HCT116 (cell line): ENCODE measurements around the gene WAC. TPM values are rescaled to one million over a fixed set of nuclear protein-coding genes. Genes with fewer than 3 reads are reported as not detected.

Source experiments
- ATAC-seq: fragments of 200-7000 bp; cut with Tn5 transposase; 2 replicates; pipeline ENCODE4 v1.9.1; 2020; ENCODE audit warnings: mild to moderate bottlenecking, moderate library complexity
- BruUV-seq: library from RNA; stranded (reverse); fragments of 400-500 nt; replicated peaks from 2 replicates; lab custom pipeline; 2021; lab: Mats Ljungman, UMichigan
- CTCF ChIA-PET: fragments of 300-600 bp; sonication (Branson Sonifier 250); formaldehyde crosslinking; loops from one replicate; lab custom pipeline; 2021; ENCODE audit warnings: antibody characterized with exemption; lab: Charles Lee
- POLR2A ChIA-PET: fragments of 300-600, 350-600 bp; sonication (Branson Sonifier 250); formaldehyde crosslinking; loops from one replicate; lab custom pipeline; 2021; ENCODE audit warnings: antibody characterized with exemption; lab: Charles Lee
- RAD21 ChIA-PET, 2 experiments: fragments of 300-600 bp; sonication (Branson Sonifier 250); formaldehyde crosslinking; loops; one replicate each; lab custom pipeline; 2023; ENCODE audit warnings: low total read pairs in 2 of 2; ENCODE audit not compliant: uncharacterized antibody in 2 of 2, unreplicated experiment in 2 of 2, low non-redundant PET in 1 of 2; lab: Charles Lee
- DNase-seq: peaks from one replicate; pipeline ENCODE4 v3.0.0-alpha.2; 2010; ENCODE audit warnings: low read depth, low spot score
- H2AFZ ChIP-seq: fragments of 200-600 bp; shearing (Covaris generic), sonication (generic); 2 replicates; pipeline ENCODE4 v1.6.1; 2017; ENCODE audit warnings: low read depth, mixed run types, mixed read lengths, antibody characterized with exemption, low read length; ENCODE audit not compliant: poor library complexity, severe bottlenecking
- H3K27ac ChIP-seq: 2 replicates; pipeline ENCODE4 v1.5.1; 2012; ENCODE audit warnings: low read depth, low read length
- H3K27me3 ChIP-seq: fragments of 200-600 bp; sonication (generic); 2 replicates; pipeline ENCODE4 v1.6.1; 2016; ENCODE audit warnings: mixed run types, low read length, mixed read lengths; ENCODE audit not compliant: insufficient read depth
- H3K36me3 ChIP-seq, 2 experiments: fragments of 200-500 bp in 1 of 2; fragments of 200-600 bp in 1 of 2; sonication (Bioruptor generic) in 1 of 2; sonication (generic) in 1 of 2; 2 replicates each; pipeline versions ENCODE4 v1.5.1 to v1.6.1; 2014 to 2016; ENCODE audit warnings: low read length in 2 of 2, inconsistent platforms in 1 of 2, mixed read lengths in 1 of 2, mixed run types in 1 of 2; ENCODE audit not compliant: insufficient read depth in 2 of 2, control insufficient read depth in 1 of 2
- H3K4me1 ChIP-seq, 2 experiments: fragments of 200-600 bp in 1 of 2; sonication (generic) in 1 of 2; 2 replicates each; pipeline versions ENCODE4 v1.5.1 to v1.6.1; 2012 to 2017; ENCODE audit warnings: low read length in 2 of 2, inconsistent platforms in 1 of 2, mild to moderate bottlenecking in 1 of 2, mixed read lengths in 1 of 2, mixed run types in 1 of 2, moderate library complexity in 1 of 2; ENCODE audit not compliant: insufficient read depth in 2 of 2, control insufficient read depth in 1 of 2
- H3K4me2 ChIP-seq: fragments of 200-600 bp; sonication (generic); 2 replicates; pipeline ENCODE4 v1.6.1; 2017; ENCODE audit warnings: mixed run types, low read length, mixed read lengths
- H3K4me3 ChIP-seq, 2 experiments: fragments of 200-600 bp in 1 of 2; sonication (generic) in 1 of 2; replicated peaks in 1 of 2; 2 replicates each; pipeline ENCODE4 v1.5.1; 2011 to 2016; ENCODE audit warnings: low read length in 2 of 2, control low read depth in 1 of 2, low read depth in 1 of 2, mild to moderate bottlenecking in 1 of 2, mixed read lengths in 1 of 2, mixed run types in 1 of 2
- H3K79me2 ChIP-seq: fragments of 200-600 bp; sonication (generic); 2 replicates; pipeline ENCODE4 v1.6.1; 2017; ENCODE audit warnings: mild to moderate bottlenecking, mixed run types, low read length, moderate library complexity, mixed read lengths; ENCODE audit not compliant: insufficient read depth
- H3K9ac ChIP-seq: fragments of 200-600 bp; sonication (generic); 2 replicates; pipeline ENCODE4 v1.6.1; 2016; ENCODE audit warnings: low read length, mixed read lengths
- H3K9me2 ChIP-seq: fragments of 200-600 bp; sonication (generic), shearing (Covaris generic); 2 replicates; pipeline ENCODE4 v1.6.1; 2017; ENCODE audit warnings: mixed run types, mild to moderate bottlenecking, moderate library complexity; ENCODE audit not compliant: insufficient read depth
- H3K9me3 ChIP-seq, 2 experiments: fragments of 200-500 bp in 1 of 2; fragments of 200-600 bp in 1 of 2; sonication (Bioruptor generic) in 1 of 2; sonication (generic) in 1 of 2; 2 replicates each; pipeline ENCODE4 v1.6.1; 2014 to 2017; ENCODE audit warnings: low read length in 2 of 2, mixed read lengths in 2 of 2, inconsistent platforms in 1 of 2, low read depth in 1 of 2, mild to moderate bottlenecking in 1 of 2, mixed run types in 1 of 2, moderate library complexity in 1 of 2; ENCODE audit not compliant: control insufficient read depth in 1 of 2, insufficient read depth in 1 of 2
- H4K20me1 ChIP-seq: fragments of 200-600 bp; sonication (generic), shearing (Covaris generic); 2 replicates; pipeline ENCODE4 v1.6.1; 2017; ENCODE audit warnings: mixed run types, mild to moderate bottlenecking, moderate library complexity; ENCODE audit not compliant: insufficient read depth
- CBX3 ChIP-seq: IDR thresholded peaks from 2 replicates; pipeline ENCODE4 v1.6.1; 2012; ENCODE audit warnings: low read depth
- CEBPB ChIP-seq: IDR thresholded peaks from 2 replicates; pipeline ENCODE4 v1.6.1; 2012; ENCODE audit warnings: low read depth
- CTCF ChIP-seq, 3 experiments: fragments of 200-600 bp in 1 of 3; sonication (generic) in 1 of 3; IDR thresholded peaks in 2 of 3; conservative IDR thresholded peaks in 1 of 3; 2 replicates each; pipeline ENCODE4 v1.5.1; 2012 to 2017; ENCODE audit warnings: low read depth in 2 of 3, low read length in 2 of 3, antibody characterized with exemption in 1 of 3, borderline replicate concordance in 1 of 3, control low read depth in 1 of 3, mild to moderate bottlenecking in 1 of 3, mixed read lengths in 1 of 3, mixed run types in 1 of 3, moderate library complexity in 1 of 3; ENCODE audit not compliant: insufficient read depth in 1 of 3
- EGR1 ChIP-seq: IDR thresholded peaks from 2 replicates; pipeline ENCODE4 v1.6.1; 2012; ENCODE audit warnings: low read depth
- ELF1 ChIP-seq: IDR thresholded peaks from 2 replicates; pipeline ENCODE4 v1.6.1; 2012; ENCODE audit warnings: low read depth, borderline replicate concordance
- POLR2A ChIP-seq: IDR thresholded peaks from 2 replicates; pipeline ENCODE4 v1.7.0; 2011; ENCODE audit warnings: borderline replicate concordance; ENCODE audit not compliant: insufficient read depth, insufficient read length; ENCODE audit errors: extremely low read depth
- POLR2AphosphoS5 ChIP-seq: IDR thresholded peaks from 2 replicates; pipeline ENCODE4 v1.6.1; 2011; ENCODE audit warnings: mild to moderate bottlenecking, low read depth, low read length, moderate library complexity
- RAD21 ChIP-seq: IDR thresholded peaks from 2 replicates; pipeline ENCODE4 v1.6.1; 2012; ENCODE audit warnings: low read depth, mild to moderate bottlenecking
- REST ChIP-seq: IDR thresholded peaks from 2 replicates; pipeline ENCODE4 v1.6.1; 2012; ENCODE audit warnings: low read depth
- SP1 ChIP-seq: IDR thresholded peaks from 2 replicates; pipeline ENCODE4 v1.6.1; 2012; ENCODE audit warnings: low read depth
- SRF ChIP-seq: IDR thresholded peaks from 2 replicates; pipeline ENCODE4 v1.6.1; 2012; ENCODE audit warnings: low read depth
- TCF7L2 ChIP-seq: IDR thresholded peaks from 2 replicates; pipeline ENCODE4 v1.7.0; 2011; ENCODE audit warnings: borderline replicate concordance, inconsistent platforms; ENCODE audit not compliant: insufficient read depth, insufficient read length; ENCODE audit errors: extremely low read depth
- ZNF274 ChIP-seq: fragments of 200-500 bp; sonication (Bioruptor generic); IDR thresholded peaks from 2 replicates; pipeline ENCODE4 v1.6.1; 2014; ENCODE audit warnings: mild to moderate bottlenecking, low read depth, low read length, inconsistent platforms
- intact Hi-C: fragments of 100-400 bp; cut with micrococcal nuclease; formaldehyde crosslinking; loops from 2 replicates; pipeline ENCODE4 v1.10.0; 2022
- total RNA-seq: library from RNA; stranded (reverse); gene quantifications from one replicate; pipeline ENCODE4 v1.2.1, GENCODE V29; 2021; ENCODE audit not compliant: unreplicated experiment
- TF ChIP-seq, protein P1 (sequence below): IDR thresholded peaks from 2 replicates; pipeline ENCODE4 v1.6.1; 2012

Gene WAC
- total RNA-seq, 1 experiment from 2014 or later = 117 TPM

DNA sequence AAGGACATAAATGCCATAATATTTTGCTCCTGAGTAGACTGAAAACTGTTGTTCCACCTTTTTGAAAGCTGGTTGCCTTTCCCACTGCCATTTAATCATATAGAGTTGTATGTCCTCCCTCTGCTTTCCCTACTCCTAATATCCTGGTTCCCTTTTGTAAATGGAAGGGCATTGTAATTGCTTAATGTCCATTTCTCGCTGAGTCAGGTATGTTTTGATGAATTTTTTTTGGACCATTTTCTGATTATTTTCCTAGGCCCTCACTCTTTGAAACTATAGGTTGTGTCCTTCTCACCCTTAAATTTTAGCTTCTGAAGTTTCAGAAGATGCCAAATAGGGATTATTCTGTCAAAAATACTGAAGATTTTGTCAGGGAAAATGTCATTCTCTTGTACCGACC is 45.5 kb downstream of the WAC start:
- intact Hi-C loops = no loop called here
- no peak overlapping the region for H3K4me2 ChIP-seq
- TF ChIP-seq RAD21 (no peak), ELF1 (no peak), POLR2AphosphoS5 (no peak), SRF (no peak), TCF7L2 (no peak), CEBPB (no peak)
- H3K27me3 ChIP-seq = no peaks in the 10 kb centered on the region
- CTCF ChIA-PET = no interaction called here
- H3K9ac ChIP-seq = no peak overlapping the region
- H3K9me2 ChIP-seq = no peaks in the 10 kb centered on the region
- RAD21 ChIA-PET = no interaction called here
- H2AFZ ChIP-seq = no peak overlapping the region
- H4K20me1 ChIP-seq = peaks cover 76% of the 10 kb centered on the region
- DNase-seq (no peak), ATAC-seq (no peak)
- H3K79me2 ChIP-seq = peaks cover 100% of the 10 kb centered on the region
- H3K9me3 ChIP-seq = no peaks in the 10 kb centered on the region
- no TSS peak for BruUV-seq
- no peak overlapping the region for H3K4me3 ChIP-seq
- POLR2A ChIA-PET = no interaction called here
- peaks cover 7% of the 10 kb centered on the region in 2 experiments for H3K36me3 ChIP-seq
- no peaks in the 10 kb centered on the region for H3K4me1 ChIP-seq
- H3K27ac ChIP-seq = no peak overlapping the region

DNA sequence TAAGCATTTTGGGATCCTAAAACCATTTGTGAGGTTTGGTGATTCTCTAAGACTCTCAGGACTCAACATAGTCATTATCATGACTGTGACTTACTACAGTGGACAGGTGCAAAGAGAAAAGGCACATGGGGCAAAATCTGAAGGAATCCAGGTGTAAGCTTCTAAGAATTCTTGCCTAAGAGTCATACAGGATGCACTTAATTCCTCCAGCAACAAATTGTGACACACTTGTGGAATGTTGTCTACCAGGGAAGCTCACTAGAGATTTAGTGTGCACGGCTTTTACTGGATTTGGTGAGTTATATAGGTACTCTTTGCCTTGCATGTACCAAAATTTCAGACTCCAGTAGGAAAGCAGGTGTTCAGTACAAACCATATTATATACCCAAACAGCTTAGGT is 47.9 kb downstream of the WAC start:
- POLR2A ChIA-PET = no interaction called here
- Histone ChIP-seq H2AFZ (no peak overlapping the region), H3K9ac (no peak overlapping the region), H4K20me1 (peaks cover 69% of the 10 kb centered on the region), H3K4me3 (no peak overlapping the region), H3K9me3 (no peaks in the 10 kb centered on the region), H3K9me2 (no peaks in the 10 kb centered on the region), H3K79me2 (peaks cover 100% of the 10 kb centered on the region), H3K4me2 (no peak overlapping the region), H3K4me1 (no peaks in the 10 kb centered on the region), H3K36me3 (peaks cover 20 to 22% of the 10 kb centered on the region in 2 experiments), H3K27me3 (no peaks in the 10 kb centered on the region), H3K27ac (no peak overlapping the region)
- ATAC-seq (no peak), DNase-seq (no peak)
- intact Hi-C loops = no loop called here
- CTCF ChIA-PET = no interaction called here
- no TSS peak for BruUV-seq
- TF ChIP-seq REST (no peak), ZNF274 (no peak), ELF1 (no peak), RAD21 (no peak), POLR2A (no peak), EGR1 (no peak), SP1 (no peak), CEBPB (no peak), CTCF (IDR thresholded peaks at IDR 0.05 in 2 of 3, conservative IDR thresholded peaks at IDR 0.05 in 1 of 3; ENCODE audit: borderline replicate concordance in 1 of 3, insufficient read depth in 1 of 3, low read depth in 2 of 3, low read length in 2 of 3) (no peak), CBX3 (no peak)
- TF ChIP-seq, protein P1, sequence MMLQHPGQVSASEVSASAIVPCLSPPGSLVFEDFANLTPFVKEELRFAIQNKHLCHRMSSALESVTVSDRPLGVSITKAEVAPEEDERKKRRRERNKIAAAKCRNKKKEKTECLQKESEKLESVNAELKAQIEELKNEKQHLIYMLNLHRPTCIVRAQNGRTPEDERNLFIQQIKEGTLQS = no peak
- RAD21 ChIA-PET = no interaction called here
